ENCODE data around the gene ATG7. TPM values are rescaled to one million over a fixed set of nuclear protein-coding genes. Genes with fewer than 3 reads are reported as not detected.

Gene ATG7, protein sequence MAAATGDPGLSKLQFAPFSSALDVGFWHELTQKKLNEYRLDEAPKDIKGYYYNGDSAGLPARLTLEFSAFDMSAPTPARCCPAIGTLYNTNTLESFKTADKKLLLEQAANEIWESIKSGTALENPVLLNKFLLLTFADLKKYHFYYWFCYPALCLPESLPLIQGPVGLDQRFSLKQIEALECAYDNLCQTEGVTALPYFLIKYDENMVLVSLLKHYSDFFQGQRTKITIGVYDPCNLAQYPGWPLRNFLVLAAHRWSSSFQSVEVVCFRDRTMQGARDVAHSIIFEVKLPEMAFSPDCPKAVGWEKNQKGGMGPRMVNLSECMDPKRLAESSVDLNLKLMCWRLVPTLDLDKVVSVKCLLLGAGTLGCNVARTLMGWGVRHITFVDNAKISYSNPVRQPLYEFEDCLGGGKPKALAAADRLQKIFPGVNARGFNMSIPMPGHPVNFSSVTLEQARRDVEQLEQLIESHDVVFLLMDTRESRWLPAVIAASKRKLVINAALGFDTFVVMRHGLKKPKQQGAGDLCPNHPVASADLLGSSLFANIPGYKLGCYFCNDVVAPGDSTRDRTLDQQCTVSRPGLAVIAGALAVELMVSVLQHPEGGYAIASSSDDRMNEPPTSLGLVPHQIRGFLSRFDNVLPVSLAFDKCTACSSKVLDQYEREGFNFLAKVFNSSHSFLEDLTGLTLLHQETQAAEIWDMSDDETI
- 36.7 and 41.7 TPM in 2 replicates for total RNA-seq

DNA sequence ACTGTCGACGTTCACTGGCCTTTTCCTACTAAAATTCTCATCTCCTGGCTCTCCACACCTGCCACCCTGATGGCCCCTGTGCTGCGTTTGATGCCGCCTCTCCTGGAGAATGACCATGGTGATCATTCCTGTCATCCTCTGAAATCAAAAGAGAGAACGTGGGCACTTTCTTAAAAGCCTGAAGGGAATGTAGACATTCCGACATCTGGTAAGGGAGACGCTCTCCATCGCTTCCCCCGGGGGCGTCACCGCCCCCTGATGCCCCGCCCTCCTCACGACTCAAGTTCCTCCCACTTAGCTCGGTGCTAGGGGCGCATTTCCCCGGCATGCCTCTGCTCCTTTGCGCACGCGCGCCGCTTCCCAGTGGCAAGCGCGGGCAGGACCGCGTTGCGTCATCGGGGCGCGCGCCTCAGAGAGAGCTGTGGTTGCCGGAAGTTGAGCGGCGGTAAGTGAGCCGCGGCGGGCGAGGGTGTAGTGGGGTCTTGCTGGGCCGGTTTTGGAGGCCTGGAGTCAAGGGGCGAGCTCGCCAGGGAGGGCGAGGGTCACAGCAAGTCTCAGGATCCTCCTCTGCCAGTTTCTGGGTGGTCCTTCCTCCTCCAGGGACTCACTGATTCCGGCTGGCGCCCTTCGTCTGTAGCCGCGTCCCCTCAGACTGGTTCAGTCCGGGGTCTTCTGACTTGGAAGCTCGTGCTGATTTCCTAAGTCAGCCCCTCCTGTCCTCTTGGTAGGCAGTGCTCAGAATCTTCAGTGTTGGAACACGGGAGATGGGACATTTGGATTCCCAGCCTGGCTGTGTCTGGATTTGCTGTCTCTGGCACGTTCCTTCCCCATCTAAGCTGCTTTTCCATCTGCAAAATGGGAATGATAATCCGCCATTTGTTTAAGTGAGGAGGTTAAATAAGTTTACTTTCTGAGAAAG lies at the start of gene ATG7:
Gene ATG7 (plus strand): TSS at position 412 of the 919 bp plus-strand sequence. CDS start 26,299 bp downstream, outside the sequence.
- intact Hi-C loops (cut with micrococcal nuclease) = loop anchor here (1.0 to 10.0 kb wide), 14 partner anchors 19 to 1569 kb away; partner anchors contain the start of genes BRPF1, MKRN2, RAF1 and RPL32

DNA sequence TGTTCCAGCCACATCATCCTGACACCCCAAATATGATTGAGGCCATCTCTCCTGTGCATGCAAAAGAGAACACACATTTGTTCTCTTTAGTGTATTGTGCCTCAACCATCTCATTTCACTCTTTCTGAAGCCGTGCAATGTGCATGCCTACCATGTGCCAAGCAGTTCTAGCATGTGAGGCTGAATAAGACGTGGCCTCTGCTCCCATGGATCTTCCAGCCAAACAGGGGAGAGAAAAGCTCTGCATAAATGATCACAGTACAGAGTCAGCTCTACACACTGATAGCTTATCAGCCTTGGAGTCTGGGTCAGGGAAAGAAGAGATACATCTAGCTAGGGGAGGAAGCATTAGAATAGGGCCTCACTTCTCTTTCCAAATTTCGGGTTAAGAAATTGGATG lies 48.2 kb upstream of the ATG7 start:
- intact Hi-C loops (cut with micrococcal nuclease) = no loop called here

DNA sequence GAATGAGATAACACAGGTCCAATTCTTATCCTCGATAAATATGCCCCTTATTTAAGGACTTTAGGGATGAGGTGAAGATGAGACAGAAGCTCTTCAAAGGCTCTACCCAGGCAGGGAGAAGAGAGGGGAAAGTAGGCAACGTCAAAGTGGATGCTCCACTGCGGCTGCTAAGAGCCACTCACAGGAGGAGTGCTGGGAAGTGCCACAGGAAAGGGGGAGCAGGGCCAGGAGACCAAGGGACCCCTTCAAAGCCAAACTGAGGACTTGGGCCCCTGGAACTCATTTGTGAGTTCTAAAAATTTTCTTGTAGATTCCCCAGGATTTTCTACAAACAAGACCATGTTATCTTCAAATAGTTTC lies 47.3 kb upstream of the ATG7 start:
- intact Hi-C loops (cut with micrococcal nuclease) = no loop called here

GRCh38 chr3:11226042-11226370 lies 46.2 kb upstream of the ATG7 start:
- intact Hi-C loops (cut with micrococcal nuclease) = no loop called here

DNA sequence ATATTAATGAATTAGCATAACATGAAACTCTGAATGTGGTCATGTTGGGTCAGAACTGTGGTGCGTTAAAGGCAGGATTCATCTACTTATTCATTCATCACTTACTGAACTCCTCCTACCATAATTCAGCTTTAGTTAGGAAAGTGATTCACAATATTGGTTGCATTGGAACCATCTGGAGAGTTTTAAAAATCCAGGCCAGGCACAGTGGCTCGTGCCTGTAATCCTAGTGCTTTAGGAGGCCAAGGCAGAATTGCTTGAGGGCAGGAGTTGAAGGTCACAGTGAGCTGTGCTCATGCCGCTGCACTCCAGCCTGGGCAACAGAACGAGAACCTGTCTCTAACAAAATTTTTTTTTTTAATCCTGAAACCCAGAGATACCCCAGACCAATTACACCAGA lies 44.2 kb upstream of the ATG7 start:
- intact Hi-C loops (cut with micrococcal nuclease) = no loop called here

- intact Hi-C loops (cut with micrococcal nuclease) = no loop called here
Observed at GRCh38 chr3:11230125-11230524, 42.1 kb upstream of the ATG7 start.

DNA sequence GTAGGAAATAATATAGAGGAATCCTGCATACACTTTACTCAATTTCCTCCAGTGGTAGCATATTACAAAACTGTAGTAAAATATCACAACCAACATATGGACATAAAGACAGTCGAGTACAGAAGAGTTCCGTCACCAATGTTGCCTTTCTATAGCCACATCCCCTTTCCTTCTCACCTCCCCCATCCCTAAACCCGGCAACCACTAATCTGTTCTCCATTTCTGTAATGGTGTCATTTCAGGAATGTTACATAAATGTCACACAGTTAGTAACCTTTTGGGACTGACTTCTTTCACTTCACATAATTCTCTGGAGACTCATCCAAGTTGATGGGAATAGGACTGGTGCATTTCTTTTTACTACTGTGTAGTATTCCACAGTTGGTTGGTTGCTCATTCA lies 41.4 kb upstream of the ATG7 start:
- intact Hi-C loops (cut with micrococcal nuclease) = no loop called here

DNA sequence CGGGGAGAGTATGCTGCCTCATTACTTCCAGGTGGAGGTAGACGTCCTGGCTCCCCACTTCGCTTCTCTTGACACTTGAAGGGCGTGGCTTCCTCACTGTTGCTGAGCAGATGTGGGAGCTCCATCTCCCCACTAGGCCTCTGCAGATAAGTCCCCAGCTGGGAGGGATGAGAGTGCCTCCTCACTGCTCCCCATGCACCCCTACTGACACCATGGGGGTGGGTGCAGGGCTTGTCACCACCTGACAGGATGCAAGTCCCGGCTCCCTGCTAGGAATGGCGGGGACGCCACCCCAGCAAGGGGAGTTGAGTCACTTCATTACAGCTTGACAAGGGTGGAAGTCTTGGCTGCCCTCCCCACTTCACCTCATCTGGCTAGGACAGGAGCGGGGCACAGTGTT lies 36.8 kb upstream of the ATG7 start:
- intact Hi-C loops (cut with micrococcal nuclease) = loop anchor here (5.0 kb wide), 1 partner anchor 612 kb away; the partner anchor contains the start of gene TAMM41

GRCh38 chr3:11236588-11237461 lies 35.4 kb upstream of the ATG7 start:
- intact Hi-C loops (cut with micrococcal nuclease) = loop anchor here (1.0 to 5.0 kb wide), 5 partner anchors 98 to 610 kb away; partner anchors contain the start of genes TAMM41 and VGLL4

- intact Hi-C loops (cut with micrococcal nuclease) = loop anchor here (1.0 to 5.0 kb wide), 4 partner anchors 34 to 609 kb away; partner anchors contain the start of genes ATG7 and TAMM41
Observed at GRCh38 chr3:11238060-11238459, 34.1 kb upstream of the ATG7 start.

DNA sequence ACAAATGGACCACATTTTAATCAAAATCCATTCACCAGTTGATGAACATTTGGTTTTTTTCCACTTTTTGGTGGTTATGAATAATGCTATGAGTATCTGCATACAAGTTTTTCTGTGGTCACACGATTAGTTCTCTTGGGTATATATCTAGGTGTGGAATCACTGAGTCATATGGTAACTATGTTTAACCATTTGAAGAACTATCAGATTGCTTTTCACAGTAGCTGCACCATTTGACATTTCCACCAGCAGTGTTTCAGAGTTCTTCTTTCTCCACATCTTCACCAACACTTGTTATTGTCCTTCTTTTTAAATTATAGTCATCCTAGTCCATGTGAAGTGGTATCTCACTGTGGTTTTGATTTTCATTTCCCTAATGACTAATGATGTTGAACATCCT lies 33.3 kb upstream of the ATG7 start:
- intact Hi-C loops (cut with micrococcal nuclease) = loop anchor here (1.0 to 5.0 kb wide), 4 partner anchors 33 to 608 kb away; partner anchors contain the start of genes ATG7 and TAMM41

DNA sequence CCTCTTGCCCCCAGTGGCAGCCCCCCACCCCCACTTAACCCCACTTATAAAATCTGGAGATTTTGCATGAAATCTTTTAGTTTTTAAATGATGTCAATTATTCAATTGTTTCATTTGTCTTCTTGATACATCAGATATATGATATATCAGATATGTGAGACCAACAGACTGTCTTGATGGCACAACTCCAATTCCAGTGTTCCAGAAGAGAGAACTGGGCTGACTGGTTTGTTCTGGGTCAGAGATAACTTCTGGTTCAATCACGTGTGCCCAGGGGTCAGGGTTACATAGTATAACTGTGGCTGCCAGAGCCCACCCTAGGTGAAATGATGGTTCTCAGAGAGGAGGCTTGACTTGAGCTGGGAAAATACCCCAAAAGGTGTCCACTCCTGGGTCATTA lies 32.4 kb upstream of the ATG7 start:
- intact Hi-C loops (cut with micrococcal nuclease) = loop anchor here (5.0 kb wide), 1 partner anchor 608 kb away; the partner anchor contains the start of gene TAMM41

DNA sequence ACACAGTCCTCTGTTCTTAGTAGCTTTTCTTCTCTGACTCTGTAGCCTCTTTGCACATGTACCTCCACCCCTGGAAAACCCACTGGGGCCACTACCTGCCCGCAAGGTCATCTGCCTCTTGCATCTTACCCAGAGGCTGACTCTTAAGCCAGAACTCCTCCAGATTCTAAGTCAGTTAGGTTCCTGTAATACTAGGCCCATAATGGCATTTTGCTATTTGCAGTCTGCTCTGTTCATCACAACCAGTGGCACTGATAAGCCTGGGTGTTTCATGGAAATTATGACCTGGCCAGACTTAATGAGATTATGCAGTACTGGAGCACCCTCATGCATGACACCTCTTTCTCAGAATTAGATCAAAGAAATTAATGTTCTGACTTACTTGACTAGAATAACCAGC lies 31.7 kb upstream of the ATG7 start:
- intact Hi-C loops (cut with micrococcal nuclease) = no loop called here

DNA sequence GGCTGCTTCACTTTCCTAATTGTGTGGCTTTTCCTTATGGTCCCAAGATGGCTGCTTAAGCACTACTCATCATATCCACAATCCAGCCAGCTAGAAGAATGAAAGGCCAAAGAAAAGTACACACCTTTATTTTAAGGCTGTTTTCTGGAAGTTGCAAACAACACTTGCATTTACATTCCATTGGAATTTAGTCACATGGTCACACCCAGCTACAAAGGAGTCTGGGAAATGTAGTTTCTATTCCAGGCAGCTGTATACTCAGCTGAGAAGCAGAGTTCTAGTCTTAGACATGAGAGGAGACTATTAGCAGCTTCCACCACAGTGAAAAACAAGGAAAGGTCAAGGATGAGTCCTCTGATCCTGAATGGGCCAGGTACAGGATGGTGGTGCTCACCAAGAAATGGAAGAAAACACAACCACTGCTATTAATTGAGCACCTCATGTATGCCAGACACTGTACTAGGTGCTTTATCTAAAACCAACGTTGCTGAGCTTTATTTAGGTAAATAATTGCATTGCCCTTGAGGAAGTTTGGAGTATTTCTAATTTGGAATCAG lies 28.0 kb upstream of the ATG7 start:
- intact Hi-C loops (cut with micrococcal nuclease) = no loop called here

- intact Hi-C loops (cut with micrococcal nuclease) = no loop called here
Observed at GRCh38 chr3:11245276-11245675, 26.9 kb upstream of the ATG7 start.

DNA sequence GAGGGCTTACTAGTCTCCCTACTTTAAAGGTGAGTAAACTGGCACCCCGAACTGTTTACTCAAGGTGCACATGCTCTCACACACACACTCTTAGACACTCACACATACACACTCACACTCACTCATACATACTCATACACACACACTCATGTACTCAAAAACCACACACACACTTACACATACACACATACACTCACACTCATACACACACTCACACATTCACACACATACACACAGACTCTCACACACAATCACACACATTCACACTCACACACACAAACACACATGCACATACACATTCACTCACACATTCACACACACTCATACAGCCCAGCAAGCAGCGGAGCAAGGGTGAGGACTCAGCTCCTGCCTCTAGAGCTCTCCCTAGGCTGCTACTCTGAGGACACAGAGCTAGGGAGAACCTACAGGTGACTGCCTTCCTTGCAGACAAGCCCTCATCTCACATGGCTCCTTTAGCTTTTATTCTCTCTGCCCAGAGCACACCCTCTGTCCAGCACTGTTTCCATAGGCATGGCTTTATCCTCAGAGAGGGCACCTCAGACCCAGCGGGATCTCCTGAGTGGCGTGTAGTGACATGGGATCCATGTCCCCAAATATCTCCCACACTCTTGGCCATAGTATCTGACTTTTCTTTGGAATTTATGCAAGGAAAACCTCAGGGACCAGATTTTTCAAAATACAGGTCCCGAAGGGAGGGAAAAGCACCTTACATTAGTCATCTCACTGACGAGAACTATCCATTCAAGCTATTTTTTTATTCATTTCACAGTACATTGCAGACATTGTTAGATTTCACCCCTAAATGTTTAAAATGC lies 26.2 kb upstream of the ATG7 start:
- intact Hi-C loops (cut with micrococcal nuclease) = no loop called here

DNA sequence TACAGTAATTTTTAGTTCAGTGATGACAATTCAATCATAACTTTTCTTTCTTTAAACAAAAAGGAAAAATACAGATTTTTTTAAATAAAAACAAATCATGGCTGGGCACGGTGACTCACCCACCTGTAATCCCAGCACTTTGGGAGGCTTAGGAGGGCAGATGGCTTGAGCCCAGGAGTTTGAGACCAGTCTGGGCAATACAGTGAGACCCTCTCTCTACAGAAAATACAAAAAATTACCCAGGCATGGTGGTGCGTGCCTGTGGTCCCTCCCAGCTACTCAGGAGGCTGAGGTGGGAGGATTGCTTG lies 25.6 kb upstream of the ATG7 start:
- intact Hi-C loops (cut with micrococcal nuclease) = no loop called here

DNA sequence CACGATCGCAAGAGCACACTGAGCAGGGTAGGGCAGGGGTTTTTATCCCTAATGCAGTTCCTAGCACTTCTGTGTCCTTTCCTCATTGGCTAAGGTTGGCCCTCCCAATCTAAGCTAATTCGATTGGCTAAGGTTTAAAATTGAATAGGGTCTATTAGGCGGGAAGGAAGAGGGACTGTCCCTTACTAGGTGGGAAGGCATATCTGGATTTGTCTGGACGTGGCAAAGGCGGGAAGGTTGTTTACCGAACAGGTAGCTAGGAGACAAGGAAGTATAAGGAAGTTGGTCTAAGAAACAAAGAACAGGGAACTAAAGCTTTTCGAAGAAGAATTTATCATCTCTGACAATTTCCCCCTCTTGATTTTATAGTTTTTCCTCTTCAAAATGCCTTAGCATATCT lies 24.8 kb upstream of the ATG7 start:
- intact Hi-C loops (cut with micrococcal nuclease) = no loop called here

DNA sequence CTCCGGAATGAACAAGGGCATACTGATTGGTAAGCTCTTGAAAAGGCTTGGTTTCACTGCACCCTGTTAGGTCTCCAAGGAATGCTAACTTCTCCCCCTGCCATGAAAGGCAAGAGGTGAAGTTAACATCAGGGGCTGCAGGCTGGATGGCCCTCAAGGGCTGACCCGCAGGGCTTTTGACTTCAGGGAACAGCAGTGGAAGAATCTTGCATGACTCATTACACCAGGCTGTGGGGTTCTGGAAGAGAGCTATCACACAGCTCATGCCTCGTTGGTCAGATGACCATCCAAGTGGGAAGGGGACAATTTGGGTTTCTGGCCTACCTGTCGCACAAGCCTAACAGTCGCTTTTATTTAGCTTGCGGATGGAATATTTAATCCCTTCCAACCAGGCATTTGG lies 23.6 kb upstream of the ATG7 start:
- intact Hi-C loops (cut with micrococcal nuclease) = no loop called here

All from T-helper 1 cell treated with Interleukin-12 subunit alpha and Interleukin-12 subunit beta and Interleukin-4 antibody, amounts not matched to agents 30 ng/mL and 1 ng/mL, for 36 hours (primary cell).